Right atrium auricular region (tissue), 2 donors: ENCODE results near the gene NAT9. TPM values are rescaled to one million over a fixed set of nuclear protein-coding genes. Genes with fewer than 3 reads are reported as not detected.

Experiments used
- DNase-seq: peaks from one replicate; pipeline ENCODE4 v3.0.0-alpha.2; 2019; ENCODE audit warnings: low spot score
- H3K27ac ChIP-seq, 2 donors: fragments of 200-600 bp; sonication (generic); 1 replicate in 1 of 2; 2 replicates in 1 of 2; pipeline ENCODE4 v1.5.1; 2016 to 2019
- H3K27me3 ChIP-seq, 2 donors: fragments of 200-600 bp; sonication (generic); one replicate each; pipeline versions ENCODE4 v1.5.1 to v1.6.0; 2017 to 2019
- H3K36me3 ChIP-seq: fragments of 200-600 bp; sonication (generic); one replicate; pipeline ENCODE4 v1.5.1; 2016
- H3K4me1 ChIP-seq, 2 donors: fragments of 200-600 bp; sonication (generic); one replicate each; pipeline versions ENCODE4 v1.5.1 to v1.6.0; 2017 to 2019
- H3K4me3 ChIP-seq, 2 donors: fragments of 200-600 bp; sonication (generic); 1 replicate in 1 of 2; 2 replicates in 1 of 2; pipeline ENCODE4 v1.5.1; 2017 to 2019; ENCODE audit warnings: mild to moderate bottlenecking in 1 of 2, moderate library complexity in 1 of 2
- H3K9me3 ChIP-seq, 2 donors: fragments of 200-600 bp; sonication (generic); one replicate each; pipeline ENCODE4 v1.5.1; 2019
- total RNA-seq, 2 donors: library from RNA; depleted of rRNA; stranded (reverse); fragments of >200 nt; gene quantifications; one replicate each; pipeline ENCODE4 v1.1.0, GENCODE V29; 2016
- TF ChIP-seq, protein P1 (sequence below), 2 donors: fragments of 200-600 bp; sonication (generic); IDR thresholded peaks; one replicate each; pipeline ENCODE4 v1.5.1; 2019; ENCODE audit warnings: antibody characterized with exemption in 2 of 2

NAT9 gene
- total RNA-seq, 2 donors from 2014 or later: 16.2 to 18.7 TPM

DNA sequence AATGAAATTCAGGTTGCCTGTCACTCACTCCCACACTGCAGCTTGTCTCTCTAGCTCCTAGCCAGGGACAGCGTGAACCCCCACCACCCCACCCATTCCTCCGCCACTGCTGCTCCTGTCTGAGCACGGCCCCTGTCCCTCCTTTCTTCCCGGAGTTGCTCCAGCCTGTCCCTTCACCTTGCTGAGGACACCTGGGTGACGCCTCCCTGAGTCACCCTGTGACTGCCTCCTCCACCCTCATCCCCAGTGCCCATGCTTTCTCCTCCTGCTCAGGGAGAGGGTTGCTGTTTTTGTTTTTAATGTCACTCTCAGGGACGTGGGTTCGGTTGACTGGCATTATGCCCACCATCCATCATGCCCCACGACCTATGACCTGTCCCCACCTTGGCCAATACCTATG lies 25.8 kb upstream of the NAT9 start:
- no peak for DNase-seq
- Histone ChIP-seq H3K9me3 (no peaks in the 10 kb centered on the region), H3K27ac (no peak overlapping the region), H3K36me3 (peaks cover 4% of the 10 kb centered on the region), H3K4me1 (no peaks in the 10 kb centered on the region), H3K4me3 (no peak overlapping the region), H3K27me3 (no peaks in the 10 kb centered on the region)
- TF ChIP-seq, protein P1, sequence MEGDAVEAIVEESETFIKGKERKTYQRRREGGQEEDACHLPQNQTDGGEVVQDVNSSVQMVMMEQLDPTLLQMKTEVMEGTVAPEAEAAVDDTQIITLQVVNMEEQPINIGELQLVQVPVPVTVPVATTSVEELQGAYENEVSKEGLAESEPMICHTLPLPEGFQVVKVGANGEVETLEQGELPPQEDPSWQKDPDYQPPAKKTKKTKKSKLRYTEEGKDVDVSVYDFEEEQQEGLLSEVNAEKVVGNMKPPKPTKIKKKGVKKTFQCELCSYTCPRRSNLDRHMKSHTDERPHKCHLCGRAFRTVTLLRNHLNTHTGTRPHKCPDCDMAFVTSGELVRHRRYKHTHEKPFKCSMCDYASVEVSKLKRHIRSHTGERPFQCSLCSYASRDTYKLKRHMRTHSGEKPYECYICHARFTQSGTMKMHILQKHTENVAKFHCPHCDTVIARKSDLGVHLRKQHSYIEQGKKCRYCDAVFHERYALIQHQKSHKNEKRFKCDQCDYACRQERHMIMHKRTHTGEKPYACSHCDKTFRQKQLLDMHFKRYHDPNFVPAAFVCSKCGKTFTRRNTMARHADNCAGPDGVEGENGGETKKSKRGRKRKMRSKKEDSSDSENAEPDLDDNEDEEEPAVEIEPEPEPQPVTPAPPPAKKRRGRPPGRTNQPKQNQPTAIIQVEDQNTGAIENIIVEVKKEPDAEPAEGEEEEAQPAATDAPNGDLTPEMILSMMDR (IDR thresholded peaks at IDR 0.05): no peak

DNA sequence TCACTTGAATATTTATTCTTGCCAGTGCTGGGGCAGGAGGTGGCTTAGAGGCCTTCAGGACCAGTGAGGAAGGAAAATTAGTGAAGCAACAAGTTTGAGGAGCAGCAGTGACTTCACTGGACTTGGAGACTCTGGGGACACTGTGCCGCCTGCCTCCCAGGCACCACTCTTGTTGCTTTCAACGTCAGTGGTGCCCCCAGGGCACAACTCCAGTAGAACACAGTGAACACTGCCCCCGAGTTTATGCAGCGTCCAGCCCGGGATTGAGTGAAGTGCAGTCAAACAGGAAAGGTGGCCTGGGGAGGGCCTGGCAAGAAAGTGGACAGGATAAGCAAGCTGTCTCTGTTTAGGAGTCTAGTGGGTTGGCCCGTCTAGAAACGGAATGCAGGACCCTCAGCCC lies 24.4 kb upstream of the NAT9 start:
- TF ChIP-seq, protein P1 (IDR thresholded peaks at IDR 0.05): no peak
- no peak overlapping the region for H3K27ac ChIP-seq
- no peak for DNase-seq
- peaks cover 8% of the 10 kb centered on the region for H3K36me3 ChIP-seq
- no peak overlapping the region for H3K4me3 ChIP-seq
- H3K9me3 ChIP-seq: no peaks in the 10 kb centered on the region
- H3K4me1 ChIP-seq: no peaks in the 10 kb centered on the region
- no peaks in the 10 kb centered on the region for H3K27me3 ChIP-seq

DNA sequence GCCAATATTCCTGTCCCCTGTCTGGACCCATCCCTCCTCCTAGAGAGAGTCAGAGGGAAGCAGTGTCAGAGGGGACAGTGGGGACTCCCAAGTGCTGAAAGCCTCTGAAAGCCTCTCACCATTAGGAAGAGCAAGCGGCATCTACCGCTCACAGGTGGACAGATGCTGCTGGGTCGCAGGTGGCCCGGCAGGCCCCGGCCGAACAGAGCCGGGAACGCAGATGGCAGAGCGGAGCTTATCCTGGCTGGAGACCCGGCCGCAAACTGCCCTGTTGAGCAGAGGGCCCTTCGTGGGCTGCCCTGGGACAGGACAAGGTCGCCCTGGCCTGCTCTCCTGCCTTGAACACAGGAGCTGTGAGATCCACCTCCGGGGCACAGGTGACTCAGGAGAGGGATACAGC lies 23.0 kb upstream of the NAT9 start:
- peaks cover 17% of the 10 kb centered on the region for H3K36me3 ChIP-seq
- no peak for DNase-seq
- TF ChIP-seq, protein P1 (IDR thresholded peaks at IDR 0.05): no peak

DNA sequence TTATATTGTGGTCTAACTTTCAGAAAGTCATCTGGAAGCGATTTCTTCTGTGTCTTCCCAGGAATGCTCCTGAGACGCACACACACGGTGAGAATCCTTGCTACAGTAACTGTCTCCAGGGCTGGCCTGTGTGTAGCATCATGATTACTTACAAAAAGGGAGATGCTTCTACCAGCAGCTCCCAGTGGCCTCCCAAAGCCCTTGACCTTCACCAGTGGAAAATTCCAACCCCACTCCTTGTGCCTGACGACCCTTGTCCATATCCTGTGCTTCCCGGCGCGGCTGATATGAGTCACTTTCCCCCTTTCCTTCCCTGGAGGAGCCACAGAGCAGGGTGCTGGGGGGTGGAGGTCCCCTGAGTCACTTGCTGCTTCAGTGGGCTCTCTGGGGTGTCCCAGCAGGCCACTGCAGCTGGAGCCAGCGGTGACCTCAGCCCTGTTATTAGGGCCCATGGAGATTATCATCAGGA lies 22.1 kb upstream of the NAT9 start:
- Histone ChIP-seq H3K27ac (no peak overlapping the region), H3K4me3 (no peak overlapping the region), H3K36me3 (peaks cover 17% of the 10 kb centered on the region), H3K27me3 (no peaks in the 10 kb centered on the region), H3K4me1 (no peaks in the 10 kb centered on the region), H3K9me3 (no peaks in the 10 kb centered on the region)
- no peak for DNase-seq
- TF ChIP-seq, protein P1 (IDR thresholded peaks at IDR 0.05): no peak

More for the DNA sequence above, 23.0 kb upstream of the NAT9 start:
- Histone ChIP-seq H3K9me3 (no peaks in the 10 kb centered on the region), H3K4me1 (no peaks in the 10 kb centered on the region), H3K27me3 (no peaks in the 10 kb centered on the region), H3K27ac (no peak overlapping the region), H3K4me3 (no peak overlapping the region)

DNA sequence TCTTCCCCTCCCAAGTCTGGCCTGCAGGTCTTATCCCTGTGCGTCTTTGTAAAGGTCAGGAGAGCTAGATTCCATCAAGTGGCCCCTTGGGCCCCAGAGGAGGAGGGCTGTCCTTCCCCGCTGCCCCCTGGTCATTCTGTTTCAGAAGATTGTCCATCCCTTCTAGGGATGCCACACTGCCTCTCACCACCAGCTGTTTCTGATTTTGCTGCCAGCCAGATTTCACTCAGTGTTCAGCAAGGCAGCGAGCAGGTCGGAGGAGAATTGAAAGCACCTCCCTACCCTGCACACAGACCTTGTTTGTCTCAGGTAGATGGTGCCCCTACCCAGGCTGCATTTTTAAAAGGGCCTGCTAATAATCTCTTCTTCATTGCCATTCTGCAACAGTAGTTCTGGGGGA lies 21.7 kb upstream of the NAT9 start:
- H3K27me3 ChIP-seq: no peaks in the 10 kb centered on the region
- H3K36me3 ChIP-seq: peaks cover 17% of the 10 kb centered on the region
- H3K4me1 ChIP-seq: no peaks in the 10 kb centered on the region
- no peak for DNase-seq
- TF ChIP-seq, protein P1 (IDR thresholded peaks at IDR 0.05): no peak
- no peak overlapping the region for H3K4me3 ChIP-seq
- no peaks in the 10 kb centered on the region for H3K9me3 ChIP-seq
- no peak overlapping the region for H3K27ac ChIP-seq

DNA sequence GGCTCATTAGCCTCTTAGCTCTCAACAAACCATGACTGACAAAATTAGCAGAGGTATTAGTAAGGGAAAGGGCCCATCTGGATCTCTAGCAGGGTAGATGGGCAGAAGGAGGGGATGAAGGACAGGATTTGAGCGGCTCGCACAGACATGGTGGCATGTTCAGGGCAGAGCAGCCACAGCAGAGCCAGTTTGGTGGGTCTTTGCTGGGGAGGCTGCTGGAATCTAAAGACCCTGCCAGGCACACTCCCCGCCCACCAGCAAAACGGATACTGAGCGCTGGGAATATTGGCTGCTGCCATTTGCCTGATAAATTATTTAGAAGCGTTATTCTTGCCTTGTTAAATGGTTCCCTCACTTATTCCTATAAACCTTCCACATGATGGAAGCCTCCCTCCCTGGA lies 20.7 kb upstream of the NAT9 start:
- Histone ChIP-seq H3K36me3 (peaks cover 17% of the 10 kb centered on the region), H3K4me3 (no peak overlapping the region), H3K27ac (no peak overlapping the region), H3K27me3 (no peaks in the 10 kb centered on the region), H3K4me1 (no peaks in the 10 kb centered on the region), H3K9me3 (no peaks in the 10 kb centered on the region)
- DNase-seq: no peak
- TF ChIP-seq, protein P1 (IDR thresholded peaks at IDR 0.05): no peak
